ENCODE measurements around the gene TMC1.

- no peak for TF ChIP-seq POLR2A (IDR thresholded peaks at IDR 0.05)
- no peak for TF ChIP-seq CTCF (IDR thresholded peaks at IDR 0.05)
Observed at GRCh38 chr9:72794946-72795345, 273.5 kb downstream of the TMC1 start.
